ENCODE data around the gene LCE1F. TPM values are rescaled to one million over a fixed set of nuclear protein-coding genes. Genes with fewer than 3 reads are reported as not detected.

The LCE1F gene
- total and polyA plus RNA-seq, 3 donors from 2014 or later = not detected

DNA sequence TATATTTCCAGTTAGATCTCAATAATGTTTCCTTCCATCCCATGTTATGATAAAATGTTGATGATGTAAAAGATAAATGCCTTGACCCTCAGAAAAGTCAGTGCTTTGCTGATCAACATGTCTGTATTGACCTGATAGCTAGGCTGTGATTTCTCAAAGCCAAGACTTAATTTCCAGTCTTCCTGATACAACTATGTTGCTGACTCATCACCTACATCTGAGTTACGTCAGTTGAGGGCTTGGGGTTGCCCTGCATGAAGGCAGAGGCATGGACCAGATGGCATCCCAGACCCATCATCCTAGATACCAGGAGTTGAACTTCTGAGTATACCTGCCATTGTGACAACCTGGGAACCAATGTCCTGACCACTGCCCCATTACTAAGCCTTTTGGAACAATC lies 26.4 kb downstream of the LCE1F start:
- Histone ChIP-seq H3K4me1 (no peaks in the 10 kb centered on the region), H3K36me3 (ENCODE audit: low read depth, missing control alignments) (no peaks in the 10 kb centered on the region), H3K27ac (no peak overlapping the region), H3K27me3 (no peaks in the 10 kb centered on the region), H3K9me3 (no peaks in the 10 kb centered on the region), H3K4me3 (no peak overlapping the region)
- TF ChIP-seq CTCF (IDR thresholded peaks at IDR 0.05) (no peak), POLR2A (IDR thresholded peaks at IDR 0.05) (no peak)
- intact Hi-C loops (cut with DNase I; ENCODE audit: low total_unique reads) = no loop called here
- DNase-seq = no peak
- 68 to 79% methylated on average over 1 of the region's 1 CpG for WGBS, 2 donors

- no peak within 1 kb of the TSS for H3K27ac ChIP-seq
- H3K9me3 ChIP-seq = no peaks in the 10 kb centered on the region
- no peak for DNase-seq
- no peaks in the 10 kb centered on the region for H3K27me3 ChIP-seq
- no peaks in the 10 kb centered on the region for H3K36me3 ChIP-seq (ENCODE audit: low read depth, missing control alignments)
- TF ChIP-seq POLR2A (IDR thresholded peaks at IDR 0.05) (no peak), CTCF (IDR thresholded peaks at IDR 0.05) (no peak)
- WGBS, 2 donors = 68 to 76% methylated on average over 3 of the region's 3 CpGs
- H3K4me3 ChIP-seq = no peak within 1 kb of the TSS
- H3K4me1 ChIP-seq = no peaks in the 10 kb centered on the region
- intact Hi-C loops (cut with DNase I; ENCODE audit: low total_unique reads) = no loop called here
These were observed 31.6 kb downstream of the LCE1F start, which contains the start of gene LCE1C for GRCh38 chr1:152806576-152806975. Gene LCE1C (minus strand): TSS chr1:152806651. CDS start chr1:152805478, 1,173 bp downstream.

DNA sequence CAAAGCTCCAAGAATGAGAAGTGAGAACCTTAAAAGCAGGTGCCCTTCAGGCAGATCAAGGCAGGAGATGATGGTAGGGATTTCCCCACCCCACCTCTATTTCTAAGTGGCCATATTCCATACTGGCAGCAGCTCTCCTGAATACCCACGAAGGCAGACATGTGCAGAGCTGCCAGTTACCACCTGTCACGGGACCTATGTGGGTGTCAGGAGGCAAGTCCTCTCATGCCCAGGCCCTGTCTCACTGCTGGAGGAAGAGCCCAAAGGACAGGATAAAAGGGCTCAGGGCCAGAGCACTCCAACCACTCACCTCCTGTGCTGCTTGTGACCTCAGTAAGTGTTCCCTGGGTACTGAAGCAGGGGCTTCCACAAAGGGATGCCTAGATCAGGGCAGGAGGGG lies 36.1 kb downstream of the LCE1F start:
- H3K4me3 ChIP-seq = no peak overlapping the region
- 65 to 83% methylated on average over 2 of the region's 2 CpGs for whole genome bisulfite sequencing, 2 donors
- intact Hi-C loops (cut with DNase I; ENCODE audit: low total_unique reads) = no loop called here
- H3K27me3 ChIP-seq = no peaks in the 10 kb centered on the region
- DNase-seq = no peak
- TF ChIP-seq CTCF (IDR thresholded peaks at IDR 0.05) = no peak
- no peak for TF ChIP-seq POLR2A (IDR thresholded peaks at IDR 0.05)
- no peaks in the 10 kb centered on the region for H3K36me3 ChIP-seq (ENCODE audit: low read depth, missing control alignments)
- H3K9me3 ChIP-seq = no peaks in the 10 kb centered on the region
- H3K27ac ChIP-seq = no peak overlapping the region
- no peaks in the 10 kb centered on the region for H3K4me1 ChIP-seq

- 86 to 92% methylated on average over 2 of the region's 2 CpGs for WGBS, 2 donors
- no peak for DNase-seq
- TF ChIP-seq POLR2A (IDR thresholded peaks at IDR 0.05) (no peak), CTCF (IDR thresholded peaks at IDR 0.05) (no peak)
- intact Hi-C loops (cut with DNase I; ENCODE audit: low total_unique reads) = no loop called here
- Histone ChIP-seq H3K9me3 (no peaks in the 10 kb centered on the region), H3K27me3 (no peaks in the 10 kb centered on the region), H3K27ac (no peak within 1 kb of the TSS), H3K4me1 (no peaks in the 10 kb centered on the region), H3K36me3 (ENCODE audit: low read depth, missing control alignments) (no peaks in the 10 kb centered on the region), H3K4me3 (no peak within 1 kb of the TSS)
These were observed 36.7 kb downstream of the LCE1F start, which contains the start of gene LCE1B for GRCh38 chr1:152811671-152812070. Gene LCE1B (plus strand): TSS chr1:152811971. CDS start chr1:152812447, 476 bp downstream.

GRCh38 chr1:152817309-152817708 lies 42.4 kb downstream of the LCE1F start:
- H3K36me3 ChIP-seq (ENCODE audit: low read depth, missing control alignments) = no peaks in the 10 kb centered on the region
- DNase-seq = no peak
- H3K4me3 ChIP-seq = no peak overlapping the region
- H3K27me3 ChIP-seq = no peaks in the 10 kb centered on the region
- no peaks in the 10 kb centered on the region for H3K9me3 ChIP-seq
- 93 to 97% methylated on average over 3 to 6 of the region's 6 CpGs for WGBS, 2 donors
- H3K27ac ChIP-seq = no peak overlapping the region
- H3K4me1 ChIP-seq = no peaks in the 10 kb centered on the region
- TF ChIP-seq POLR2A (IDR thresholded peaks at IDR 0.05) = no peak
- no peak for TF ChIP-seq CTCF (IDR thresholded peaks at IDR 0.05)
- intact Hi-C loops (cut with DNase I; ENCODE audit: low total_unique reads) = no loop called here

All from testis (tissue), 3 donors.